ENCODE measurements around the gene PALS1.
A peak's percentile ranks its signal among the peaks of the same experiment; 100 is the strongest.

PALS1 gene

DNA sequence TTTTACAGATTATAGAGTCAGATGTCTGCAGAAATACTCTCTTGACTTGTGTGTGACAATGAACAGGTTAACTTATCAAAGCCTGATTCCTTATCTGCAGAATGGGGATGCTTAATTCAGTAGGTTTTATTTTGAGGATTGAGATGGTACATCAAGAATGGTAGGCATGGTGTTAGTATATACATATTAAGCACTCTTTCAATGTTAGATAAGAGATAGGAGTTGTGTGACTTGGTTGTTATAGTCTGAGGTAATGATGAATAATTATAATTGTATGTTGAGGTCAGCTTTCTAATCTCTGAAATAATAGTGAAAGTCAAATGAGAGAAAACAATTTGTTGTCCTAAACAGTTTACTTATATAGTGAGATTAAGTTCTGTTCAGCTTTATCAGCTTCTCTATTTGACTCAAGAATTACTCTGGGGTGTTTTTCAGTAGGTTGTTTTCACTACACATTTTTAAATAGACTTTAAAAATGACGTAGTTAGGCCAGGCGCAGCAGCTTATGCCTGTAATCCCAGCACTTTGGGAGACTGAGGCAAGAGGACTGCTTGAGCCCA lies 11.9 kb downstream of the PALS1 start:
- peaks cover 86% of the 10 kb centered on the region for H3K79me2 ChIP-seq (ENCODE audit: control insufficient read depth, insufficient read depth, low read length, unreplicated experiment)
- H3K27ac ChIP-seq (ENCODE audit: low read depth, low read length), result no peak overlapping the region
- no peak overlapping the region for H2AFZ ChIP-seq (ENCODE audit: low read length, unreplicated experiment)
- H3K27me3 ChIP-seq (ENCODE audit: insufficient read depth, low read length), result no peaks in the 10 kb centered on the region
- H3K36me3 ChIP-seq (ENCODE audit: insufficient read depth, low read length), result no peaks in the 10 kb centered on the region
- peaks cover 28% of the 10 kb centered on the region for H3K4me1 ChIP-seq (ENCODE audit: control insufficient read depth, insufficient read depth, low read length, unreplicated experiment)
- H3K4me3 ChIP-seq (ENCODE audit: low read depth, low read length), result no peak overlapping the region

DNA sequence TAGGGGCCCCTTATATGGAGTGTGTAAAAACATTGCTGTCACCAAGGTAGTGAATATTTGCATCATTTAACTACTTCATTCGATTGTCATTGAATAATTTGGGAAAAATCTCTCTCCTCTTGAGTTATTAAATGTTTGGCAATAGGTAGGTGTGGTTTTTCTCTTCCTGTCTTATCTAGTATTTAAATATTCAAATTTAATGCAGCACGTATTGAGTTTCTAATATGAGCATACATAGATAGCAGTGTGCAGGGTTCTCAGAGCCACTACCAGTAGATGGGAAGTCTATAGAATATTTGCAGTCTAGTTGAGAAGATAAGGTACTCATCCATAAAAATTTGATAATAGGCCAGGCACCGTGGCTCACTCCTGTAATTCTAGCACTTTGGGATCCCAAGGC lies 16.7 kb downstream of the PALS1 start:
- Histone ChIP-seq H2AFZ (ENCODE audit: low read length, unreplicated experiment) (no peak overlapping the region), H3K4me1 (ENCODE audit: control insufficient read depth, insufficient read depth, low read length, unreplicated experiment) (peaks cover 12% of the 10 kb centered on the region), H3K36me3 (ENCODE audit: insufficient read depth, low read length) (no peaks in the 10 kb centered on the region), H3K4me3 (ENCODE audit: low read depth, low read length) (no peak overlapping the region), H3K27me3 (ENCODE audit: insufficient read depth, low read length) (no peaks in the 10 kb centered on the region), H3K27ac (ENCODE audit: low read depth, low read length) (no peak overlapping the region), H3K79me2 (ENCODE audit: control insufficient read depth, insufficient read depth, low read length, unreplicated experiment) (peaks cover 66% of the 10 kb centered on the region)

GRCh38 chr14:67260965-67261364 lies 19.7 kb downstream of the PALS1 start:
- no peak overlapping the region for H3K27ac ChIP-seq (ENCODE audit: low read depth, low read length)
- no peak overlapping the region for H2AFZ ChIP-seq (ENCODE audit: low read length, unreplicated experiment)
- no peaks in the 10 kb centered on the region for H3K36me3 ChIP-seq (ENCODE audit: insufficient read depth, low read length)
- no peaks in the 10 kb centered on the region for H3K27me3 ChIP-seq (ENCODE audit: insufficient read depth, low read length)
- peaks cover 27% of the 10 kb centered on the region for H3K4me1 ChIP-seq (ENCODE audit: control insufficient read depth, insufficient read depth, low read length, unreplicated experiment)
- H3K4me3 ChIP-seq (ENCODE audit: low read depth, low read length), result no peak overlapping the region
- H3K79me2 ChIP-seq (ENCODE audit: control insufficient read depth, insufficient read depth, low read length, unreplicated experiment), result peaks cover 65% of the 10 kb centered on the region

GRCh38 chr14:67263499-67264149 lies 22.4 kb downstream of the PALS1 start:
- Histone ChIP-seq H3K36me3 (ENCODE audit: insufficient read depth, low read length) (no peaks in the 10 kb centered on the region), H3K4me1 (ENCODE audit: control insufficient read depth, insufficient read depth, low read length, unreplicated experiment) (peaks cover 37% of the 10 kb centered on the region), H3K79me2 (ENCODE audit: control insufficient read depth, insufficient read depth, low read length, unreplicated experiment) (peaks cover 59% of the 10 kb centered on the region), H3K27me3 (ENCODE audit: insufficient read depth, low read length) (no peaks in the 10 kb centered on the region), H3K27ac (ENCODE audit: low read depth, low read length) (peak overlapping the region; percentile 22; the same call in 1 of the 2 replicates), H2AFZ (ENCODE audit: low read length, unreplicated experiment) (no peak overlapping the region), H3K4me3 (ENCODE audit: low read depth, low read length) (no peak overlapping the region)

DNA sequence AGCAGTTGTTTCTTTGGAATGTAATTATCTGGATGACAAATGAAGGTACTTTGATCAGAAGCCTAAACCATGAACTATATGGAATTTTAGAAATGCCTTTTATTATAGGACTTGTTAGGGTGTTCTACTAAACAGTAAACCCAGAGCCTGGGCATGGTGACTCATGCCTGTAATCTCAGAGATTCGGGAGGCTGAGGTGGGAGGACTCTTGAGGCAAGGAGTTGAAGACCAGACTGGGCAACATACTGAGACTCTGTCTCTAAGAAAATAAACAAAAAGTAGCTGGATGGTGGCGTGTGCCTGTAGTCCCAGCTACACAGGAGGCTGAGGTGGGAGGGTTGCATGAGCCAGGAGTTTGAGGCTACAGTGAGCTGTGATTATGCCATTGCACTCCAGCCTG lies 23.9 kb downstream of the PALS1 start:
- peaks cover 64% of the 10 kb centered on the region for H3K79me2 ChIP-seq (ENCODE audit: control insufficient read depth, insufficient read depth, low read length, unreplicated experiment)

GRCh38 chr14:67267576-67268328 lies 26.5 kb downstream of the PALS1 start:
- Histone ChIP-seq H3K4me3 (ENCODE audit: low read depth, low read length) (peak overlapping the region; percentile 76), H3K79me2 (ENCODE audit: control insufficient read depth, insufficient read depth, low read length, unreplicated experiment) (peaks cover 65% of the 10 kb centered on the region), H2AFZ (ENCODE audit: low read length, unreplicated experiment) (peak overlapping the region; percentile 58), H3K36me3 (ENCODE audit: insufficient read depth, low read length) (no peaks in the 10 kb centered on the region), H3K27ac (ENCODE audit: low read depth, low read length) (peak overlapping the region; percentile 6; the same call in 1 of the 2 replicates), H3K27me3 (ENCODE audit: insufficient read depth, low read length) (no peaks in the 10 kb centered on the region), H3K4me1 (ENCODE audit: control insufficient read depth, insufficient read depth, low read length, unreplicated experiment) (peaks cover 50% of the 10 kb centered on the region)

More for the DNA sequence above, 23.9 kb downstream of the PALS1 start:
- Histone ChIP-seq H2AFZ (ENCODE audit: low read length, unreplicated experiment) (no peak overlapping the region), H3K4me3 (ENCODE audit: low read depth, low read length) (no peak overlapping the region), H3K4me1 (ENCODE audit: control insufficient read depth, insufficient read depth, low read length, unreplicated experiment) (peaks cover 52% of the 10 kb centered on the region), H3K27ac (ENCODE audit: low read depth, low read length) (no peak overlapping the region), H3K27me3 (ENCODE audit: insufficient read depth, low read length) (no peaks in the 10 kb centered on the region), H3K36me3 (ENCODE audit: insufficient read depth, low read length) (no peaks in the 10 kb centered on the region)

DNA sequence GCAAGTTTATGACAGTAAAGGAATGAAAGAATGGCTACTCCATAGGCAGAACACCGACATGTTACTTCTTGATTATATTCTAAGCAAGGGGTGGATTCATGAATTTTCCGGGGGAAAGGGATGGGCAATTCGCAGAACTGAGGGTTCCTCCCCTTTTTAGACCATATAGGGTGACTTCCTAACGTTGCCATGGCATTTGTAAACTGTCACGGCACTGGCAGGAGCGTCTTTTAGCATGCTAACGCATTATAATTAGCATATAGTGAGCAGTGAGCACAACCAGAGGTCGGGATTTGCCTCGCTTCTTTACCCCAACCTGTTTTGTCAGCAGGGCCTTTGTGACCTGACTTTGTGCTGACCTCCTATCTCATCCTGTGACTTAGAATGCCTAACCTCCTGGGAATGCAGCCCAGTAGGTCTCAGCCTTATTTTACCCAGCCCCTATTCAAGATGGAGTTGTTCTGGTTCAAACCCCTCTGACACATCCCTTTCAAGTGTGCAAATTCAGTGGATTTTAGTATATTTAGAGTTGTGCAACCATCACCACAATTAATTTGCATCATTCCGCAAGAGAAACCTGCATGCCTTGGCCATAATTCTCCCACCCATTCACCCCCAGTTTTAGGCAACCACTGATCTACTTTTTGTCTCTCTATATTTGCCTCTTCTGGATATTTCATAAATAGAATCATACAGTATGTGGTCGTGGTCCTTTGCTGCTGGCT lies 27.4 kb downstream of the PALS1 start:
- Histone ChIP-seq H3K27ac (ENCODE audit: low read depth, low read length) (peak overlapping the region; percentile 73), H3K4me3 (ENCODE audit: low read depth, low read length) (peak overlapping the region; percentile 76)

GRCh38 chr14:67269298-67270060 lies 28.2 kb downstream of the PALS1 start:
- Histone ChIP-seq H3K4me3 (ENCODE audit: low read depth, low read length) (peak overlapping the region; percentile 76), H3K27ac (ENCODE audit: low read depth, low read length) (peak overlapping the region; percentile 73), H3K79me2 (ENCODE audit: control insufficient read depth, insufficient read depth, low read length, unreplicated experiment) (peaks cover 51% of the 10 kb centered on the region), H3K4me1 (ENCODE audit: control insufficient read depth, insufficient read depth, low read length, unreplicated experiment) (peaks cover 33% of the 10 kb centered on the region), H3K27me3 (ENCODE audit: insufficient read depth, low read length) (no peaks in the 10 kb centered on the region), H3K36me3 (ENCODE audit: insufficient read depth, low read length) (no peaks in the 10 kb centered on the region), H2AFZ (ENCODE audit: low read length, unreplicated experiment) (no peak overlapping the region)

More for the DNA sequence above, 27.4 kb downstream of the PALS1 start:
- Histone ChIP-seq H3K36me3 (ENCODE audit: insufficient read depth, low read length) (no peaks in the 10 kb centered on the region), H2AFZ (ENCODE audit: low read length, unreplicated experiment) (peak overlapping the region; percentile 58), H3K27me3 (ENCODE audit: insufficient read depth, low read length) (no peaks in the 10 kb centered on the region), H3K4me1 (ENCODE audit: control insufficient read depth, insufficient read depth, low read length, unreplicated experiment) (peaks cover 41% of the 10 kb centered on the region), H3K79me2 (ENCODE audit: control insufficient read depth, insufficient read depth, low read length, unreplicated experiment) (peaks cover 59% of the 10 kb centered on the region)

- H3K27me3 ChIP-seq (ENCODE audit: insufficient read depth, low read length), result no peaks in the 10 kb centered on the region
- H3K4me3 ChIP-seq (ENCODE audit: low read depth, low read length), result no peak overlapping the region
- H2AFZ ChIP-seq (ENCODE audit: low read length, unreplicated experiment), result no peak overlapping the region
- peaks cover 45% of the 10 kb centered on the region for H3K79me2 ChIP-seq (ENCODE audit: control insufficient read depth, insufficient read depth, low read length, unreplicated experiment)
- no peaks in the 10 kb centered on the region for H3K36me3 ChIP-seq (ENCODE audit: insufficient read depth, low read length)
- peak overlapping the region; percentile 73 for H3K27ac ChIP-seq (ENCODE audit: low read depth, low read length)
- H3K4me1 ChIP-seq (ENCODE audit: control insufficient read depth, insufficient read depth, low read length, unreplicated experiment), result peaks cover 26% of the 10 kb centered on the region
These were observed 29.0 kb downstream of the PALS1 start for GRCh38 chr14:67270145-67270753.
